Keratinocyte (primary cell): ENCODE results near the gene TMTC2. TPM values are rescaled to one million over a fixed set of nuclear protein-coding genes. Genes with fewer than 3 reads are reported as not detected.

Experiments
- DNase-seq: peaks from one replicate; pipeline ENCODE4 v3.0.0-alpha.2; 2011; ENCODE audit warnings: low read depth, missing footprints, low spot score
- FAIRE-seq: peaks from 2 replicates; lab custom pipeline; 2011; peaks lifted over from hg19 to GRCh38; lab: Jason Lieb, UNC
- H2AFZ ChIP-seq: 2 replicates; pipeline ENCODE4 v1.6.0; 2012; ENCODE audit warnings: low read length, control low read depth, inconsistent platforms; ENCODE audit not compliant: control insufficient read depth
- H3K27ac ChIP-seq: 2 replicates; pipeline ENCODE4 v1.5.1; 2011; ENCODE audit warnings: low read length; ENCODE audit not compliant: control insufficient read depth, insufficient read depth
- H3K27me3 ChIP-seq: 3 replicates; pipeline ENCODE4 v1.6.0; 2011; ENCODE audit warnings: low read length; ENCODE audit not compliant: control insufficient read depth, insufficient read depth; ENCODE audit errors: extremely low read depth
- H3K36me3 ChIP-seq, 2 experiments: 2 replicates in 1 of 2; 3 replicates in 1 of 2; pipeline ENCODE4 v1.5.1; 2011; ENCODE audit warnings: low read length in 2 of 2, mild to moderate bottlenecking in 1 of 2; ENCODE audit not compliant: control insufficient read depth in 2 of 2, insufficient read depth in 2 of 2; ENCODE audit errors: extremely low read depth in 1 of 2
- H3K4me1 ChIP-seq: 3 replicates; pipeline ENCODE4 v1.5.1; 2011; ENCODE audit warnings: low read length; ENCODE audit not compliant: control insufficient read depth, insufficient read depth; ENCODE audit errors: extremely low read depth
- H3K4me2 ChIP-seq: 3 replicates; pipeline ENCODE4 v1.6.0; 2011; ENCODE audit warnings: low read depth, low read length; ENCODE audit not compliant: control insufficient read depth, insufficient read depth; ENCODE audit errors: extremely low read depth
- H3K4me3 ChIP-seq, 3 experiments: fragments of 200-600 bp in 1 of 3; sonication (generic) in 1 of 3; 2 replicates in 2 of 3; 3 replicates in 1 of 3; pipeline ENCODE4 v1.5.1; 2011 to 2016; ENCODE audit warnings: low read length in 3 of 3, mild to moderate bottlenecking in 3 of 3, control low read depth in 2 of 3, inconsistent platforms in 1 of 3, low read depth in 1 of 3, mixed read lengths in 1 of 3, mixed run types in 1 of 3, moderate library complexity in 1 of 3; ENCODE audit not compliant: control insufficient read depth in 2 of 3, insufficient read depth in 2 of 3; ENCODE audit errors: extremely low read depth in 1 of 3
- H3K79me2 ChIP-seq: 2 replicates; pipeline ENCODE4 v1.6.0; 2012; ENCODE audit warnings: low read length; ENCODE audit not compliant: control insufficient read depth, insufficient read depth
- H3K9ac ChIP-seq: 3 replicates; pipeline ENCODE4 v1.6.0; 2011; ENCODE audit warnings: low read length; ENCODE audit not compliant: control insufficient read depth, insufficient read depth; ENCODE audit errors: extremely low read depth
- H3K9me1 ChIP-seq: 3 replicates; pipeline ENCODE4 v1.6.0; 2011; ENCODE audit warnings: low read length; ENCODE audit not compliant: control insufficient read depth, insufficient read depth; ENCODE audit errors: extremely low read depth
- H3K9me3 ChIP-seq: 2 replicates; pipeline ENCODE4 v1.5.1; 2012; ENCODE audit warnings: low read depth, low read length; ENCODE audit not compliant: control insufficient read depth
- H4K20me1 ChIP-seq: 3 replicates; pipeline ENCODE4 v1.6.0; 2011; ENCODE audit warnings: low read length; ENCODE audit not compliant: control insufficient read depth, insufficient read depth; ENCODE audit errors: extremely low read depth
- EZH2 ChIP-seq: IDR thresholded peaks from one replicate; pipeline ENCODE4 v1.6.1; 2012; ENCODE audit warnings: inconsistent platforms, mild to moderate bottlenecking, low read length, moderate library complexity
- dilution Hi-C: fragments of 300-500 bp; cut with MboI; formaldehyde crosslinking; loops from one replicate; pipeline ENCODE4 v1.7.0; 2020; ENCODE audit warnings: low sequenced_read_pairs; ENCODE audit not compliant: extremely low pct_ligation_motif_present
- polyA plus RNA-seq, 5 experiments: library from polyadenylated mRNA; depleted of rRNA in 3 of 5; stranded (reverse) in 3 of 5; stranded (forward) in 1 of 5; unstranded in 1 of 5; fragments of >200 nt; gene quantifications; 1 replicate in 1 of 5; 2 replicates in 3 of 5; 3 replicates in 1 of 5; pipeline versions ENCODE4 v1.2.1 to v1.2.3, GENCODE V29; 2011 to 2012; ENCODE audit warnings: missing spikeins in 2 of 5, low read depth in 1 of 5, low replicate concordance in 1 of 5
- TF ChIP-seq, protein P1 (sequence below), 3 experiments: IDR thresholded peaks in 1 of 3; conservative IDR thresholded peaks in 1 of 3; optimal IDR thresholded peaks in 1 of 3; 2 replicates in 2 of 3; 3 replicates in 1 of 3; pipeline versions ENCODE3 to v1.5.1; 2011; ENCODE audit warnings: low read length in 3 of 3, mild to moderate bottlenecking in 3 of 3, moderate library complexity in 2 of 3, control low read depth in 1 of 3, inconsistent platforms in 1 of 3; ENCODE audit not compliant: insufficient read depth in 2 of 3; ENCODE audit errors: extremely low read depth in 1 of 3

Gene TMTC2
- polyA plus RNA-seq, 1 donor (not counting 4 experiments of a cell fraction or from before 2014, with no cell fraction given) = 3.8 TPM

DNA sequence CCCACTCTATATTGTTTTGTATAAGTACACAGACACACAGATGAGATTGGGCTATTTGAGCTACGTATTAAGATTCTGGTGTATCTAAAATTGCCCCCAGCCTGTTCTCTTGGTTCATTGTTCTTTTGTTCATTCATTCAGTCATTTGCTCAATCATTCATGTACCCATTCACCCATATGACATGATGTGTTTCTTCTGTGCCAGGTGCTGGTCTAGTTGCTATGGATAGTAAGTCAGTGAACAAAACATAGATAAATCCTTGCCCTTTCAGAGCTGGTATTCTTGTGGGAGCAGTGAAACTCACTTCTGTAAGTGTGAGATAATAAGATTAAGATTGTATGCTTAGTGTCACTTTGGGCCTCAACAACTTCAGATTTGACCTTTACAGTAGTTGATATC is 191.3 kb downstream of the TMTC2 start:
- no peak for FAIRE-seq
- H3K79me2 ChIP-seq = no peaks in the 10 kb centered on the region
- H3K9ac ChIP-seq = no peak overlapping the region
- no peaks in the 10 kb centered on the region for H3K27me3 ChIP-seq
- H4K20me1 ChIP-seq = no peaks in the 10 kb centered on the region
- H3K4me2 ChIP-seq = no peak overlapping the region
- dilution Hi-C loops = no loop called here
- no peak overlapping the region for H3K27ac ChIP-seq
- H3K36me3 ChIP-seq = no peaks in the 10 kb centered on the region
- DNase-seq = no peak
- no peak overlapping the region for H3K4me3 ChIP-seq
- H3K9me1 ChIP-seq = no peaks in the 10 kb centered on the region
- no peaks in the 10 kb centered on the region for H3K4me1 ChIP-seq
- TF ChIP-seq, protein P1, sequence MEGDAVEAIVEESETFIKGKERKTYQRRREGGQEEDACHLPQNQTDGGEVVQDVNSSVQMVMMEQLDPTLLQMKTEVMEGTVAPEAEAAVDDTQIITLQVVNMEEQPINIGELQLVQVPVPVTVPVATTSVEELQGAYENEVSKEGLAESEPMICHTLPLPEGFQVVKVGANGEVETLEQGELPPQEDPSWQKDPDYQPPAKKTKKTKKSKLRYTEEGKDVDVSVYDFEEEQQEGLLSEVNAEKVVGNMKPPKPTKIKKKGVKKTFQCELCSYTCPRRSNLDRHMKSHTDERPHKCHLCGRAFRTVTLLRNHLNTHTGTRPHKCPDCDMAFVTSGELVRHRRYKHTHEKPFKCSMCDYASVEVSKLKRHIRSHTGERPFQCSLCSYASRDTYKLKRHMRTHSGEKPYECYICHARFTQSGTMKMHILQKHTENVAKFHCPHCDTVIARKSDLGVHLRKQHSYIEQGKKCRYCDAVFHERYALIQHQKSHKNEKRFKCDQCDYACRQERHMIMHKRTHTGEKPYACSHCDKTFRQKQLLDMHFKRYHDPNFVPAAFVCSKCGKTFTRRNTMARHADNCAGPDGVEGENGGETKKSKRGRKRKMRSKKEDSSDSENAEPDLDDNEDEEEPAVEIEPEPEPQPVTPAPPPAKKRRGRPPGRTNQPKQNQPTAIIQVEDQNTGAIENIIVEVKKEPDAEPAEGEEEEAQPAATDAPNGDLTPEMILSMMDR (optimal IDR thresholded peaks at IDR 0.05 in 1 of 3, IDR thresholded peaks at IDR 0.05 in 1 of 3, conservative IDR thresholded peaks at IDR 0.05 in 1 of 3; ENCODE audit: extremely low read depth in 1 of 3, insufficient read depth in 2 of 3, low read length in 3 of 3) = no peak
- no peak for TF ChIP-seq EZH2
- no peaks in the 10 kb centered on the region for H3K9me3 ChIP-seq
- H2AFZ ChIP-seq = no peak overlapping the region

DNA sequence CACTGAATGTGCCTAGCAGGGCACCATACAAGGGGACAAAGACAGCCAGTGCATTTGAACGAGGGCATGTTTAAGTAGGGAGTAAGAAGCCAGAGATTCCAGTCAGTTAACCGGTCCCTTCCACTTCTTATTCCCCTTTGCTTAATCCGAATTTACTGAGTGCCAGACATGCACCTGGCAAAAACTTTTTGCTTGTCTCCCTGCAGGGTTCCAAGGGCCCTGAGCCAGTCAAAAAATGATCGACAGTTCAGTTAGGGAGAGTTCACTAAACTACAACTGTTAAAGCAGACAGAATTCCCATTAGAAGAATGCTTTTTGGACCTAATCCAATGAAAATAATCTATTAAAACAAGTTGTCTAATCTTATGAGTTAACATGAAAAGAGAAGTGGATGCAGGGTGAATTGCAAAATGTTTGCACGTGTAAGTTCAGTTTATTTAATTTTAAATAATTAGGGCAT is 193.8 kb downstream of the TMTC2 start:
- no peak for FAIRE-seq
- no peak overlapping the region for H3K4me2 ChIP-seq
- TF ChIP-seq, protein P1 (optimal IDR thresholded peaks at IDR 0.05 in 1 of 3, IDR thresholded peaks at IDR 0.05 in 1 of 3, conservative IDR thresholded peaks at IDR 0.05 in 1 of 3; ENCODE audit: extremely low read depth in 1 of 3, insufficient read depth in 2 of 3, low read length in 3 of 3) = no peak
- TF ChIP-seq EZH2 = no peak

More for the DNA sequence above, 193.8 kb downstream of the TMTC2 start:
- Histone ChIP-seq H3K79me2 (no peaks in the 10 kb centered on the region), H3K4me1 (no peaks in the 10 kb centered on the region), H3K36me3 (no peaks in the 10 kb centered on the region), H2AFZ (no peak overlapping the region), H4K20me1 (no peaks in the 10 kb centered on the region), H3K4me3 (no peak overlapping the region), H3K27me3 (no peaks in the 10 kb centered on the region), H3K9me1 (no peaks in the 10 kb centered on the region), H3K9me3 (no peaks in the 10 kb centered on the region), H3K27ac (no peak overlapping the region), H3K9ac (no peak overlapping the region)
- no peak for DNase-seq
- dilution Hi-C loops = no loop called here
